Erythroblast (primary cell): ENCODE measurements around the gene DDX53.

Experiments used
- GATA1 ChIP-seq: IDR thresholded peaks from 2 replicates; pipeline ENCODE4 v1.6.1; 2011; ENCODE audit warnings: low read depth, mild to moderate bottlenecking, control low read depth, low read length, moderate library complexity
- POLR2A ChIP-seq: IDR thresholded peaks from 2 replicates; pipeline ENCODE4 v1.6.1; 2011; ENCODE audit warnings: mild to moderate bottlenecking, low read length

GRCh38 chrX:23052324-23052723 is 52.6 kb downstream of the DDX53 start:
- TF ChIP-seq POLR2A (no peak), GATA1 (no peak)
